Measurements from ENCODE around the gene PDE6C. TPM values are rescaled to one million over a fixed set of nuclear protein-coding genes. Genes with fewer than 3 reads are reported as not detected.

PDE6C gene
- total RNA-seq, 1 experiment from 2014 or later, result not detected

DNA sequence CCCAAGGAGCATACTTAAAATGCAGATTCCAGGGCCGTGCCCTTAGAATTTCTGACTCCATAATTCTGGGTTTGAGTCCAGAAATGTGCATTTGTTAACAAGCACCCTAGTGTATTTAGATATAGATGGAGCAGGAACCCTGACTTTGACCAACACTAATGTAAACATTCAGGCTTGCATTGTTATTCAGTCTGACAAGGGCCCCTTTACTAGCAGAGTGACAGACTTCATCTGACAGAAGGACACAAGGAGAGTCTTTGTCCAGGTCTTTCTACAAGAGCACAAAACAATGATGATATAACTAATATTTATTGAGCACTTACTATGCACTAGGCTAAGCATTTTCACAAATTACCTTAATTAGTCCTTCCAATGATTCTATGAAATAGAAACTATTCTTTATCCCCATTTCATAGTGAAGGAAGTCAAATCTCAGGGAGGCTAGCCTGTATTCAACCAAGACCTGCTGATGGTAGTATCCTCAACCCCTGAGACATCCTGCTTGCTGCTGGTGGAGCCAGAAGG lies 15.2 kb upstream of the PDE6C start:
- Histone ChIP-seq H3K4me2 (ENCODE audit: insufficient read depth, insufficient read length, low read length) (no peak overlapping the region), H4K20me1 (ENCODE audit: control insufficient read depth, insufficient read depth, insufficient read length) (no peaks in the 10 kb centered on the region), H2BK15ac (ENCODE audit: low read depth, low read length) (no peak overlapping the region), H2BK20ac (ENCODE audit: low read depth, low read length, poor library complexity, severe bottlenecking) (no peak overlapping the region), H3T11ph (ENCODE audit: low read length) (no peak overlapping the region), H3K9ac (ENCODE audit: extremely low read depth, insufficient read length, low read length) (no peak overlapping the region), H2AK5ac (ENCODE audit: insufficient read length, low read length) (no peak overlapping the region), H4K5ac (ENCODE audit: insufficient read length, low read depth, low read length) (no peak overlapping the region), H3K23ac (ENCODE audit: insufficient read length, low read depth, low read length) (no peak overlapping the region), H2BK120ac (ENCODE audit: low read depth, low read length, poor library complexity, severe bottlenecking) (no peak overlapping the region), H3K23me2 (ENCODE audit: insufficient read length, low read depth, low read length, poor library complexity, severe bottlenecking) (peaks cover 7% of the 10 kb centered on the region), H4K8ac (replicated peaks; ENCODE audit: insufficient read length, low read depth, low read length) (no peak overlapping the region), H3K18ac (ENCODE audit: insufficient read length, low read depth, low read length) (no peak overlapping the region), H3K79me1 (ENCODE audit: insufficient read depth, low read depth, low read length, poor library complexity, severe bottlenecking) (no peaks in the 10 kb centered on the region), H3K14ac (ENCODE audit: insufficient read depth, low read length) (no peak overlapping the region), H3K4me1 (ENCODE audit: insufficient read depth, low read length) (no peaks in the 10 kb centered on the region; the same call in 1 of the 2 replicates), H3K27ac (ENCODE audit: insufficient read length, low read depth, low read length) (no peak overlapping the region), H2AFZ (ENCODE audit: low read length) (no peak overlapping the region), H3K27me3 (ENCODE audit: insufficient read depth, low read length) (peaks cover 17% of the 10 kb centered on the region), H3K9me3 (ENCODE audit: control insufficient read depth, low read depth, low read length) (no peaks in the 10 kb centered on the region), H4K91ac (ENCODE audit: insufficient read length, low read depth, low read length) (no peak overlapping the region), H3K56ac (ENCODE audit: insufficient read length, low read depth, low read length) (no peak overlapping the region), H2BK12ac (ENCODE audit: insufficient read length, low read depth, low read length) (no peak overlapping the region), H3K4ac (ENCODE audit: low read depth, low read length) (no peak overlapping the region), H2BK5ac (ENCODE audit: insufficient read length, low read length) (no peak overlapping the region), H3K79me2 (ENCODE audit: insufficient read depth, low read length) (no peaks in the 10 kb centered on the region)
- Mint-ChIP-seq H3K27ac (no peak overlapping the region), H3K4me1 (peaks cover 16% of the 10 kb centered on the region in 2 experiments), H3K27me3 (ENCODE audit: low read depth) (peaks cover 53% of the 10 kb centered on the region), H3K4me3 (no peak overlapping the region), H3K36me3 (ENCODE audit: insufficient read depth in 1 of 3, low read depth in 3 of 3) (no peaks in the 10 kb centered on the region; a peak in 1 of 7 replicates), H3K9me3 (no peaks in the 10 kb centered on the region)
- TF ChIP-seq, protein P1, sequence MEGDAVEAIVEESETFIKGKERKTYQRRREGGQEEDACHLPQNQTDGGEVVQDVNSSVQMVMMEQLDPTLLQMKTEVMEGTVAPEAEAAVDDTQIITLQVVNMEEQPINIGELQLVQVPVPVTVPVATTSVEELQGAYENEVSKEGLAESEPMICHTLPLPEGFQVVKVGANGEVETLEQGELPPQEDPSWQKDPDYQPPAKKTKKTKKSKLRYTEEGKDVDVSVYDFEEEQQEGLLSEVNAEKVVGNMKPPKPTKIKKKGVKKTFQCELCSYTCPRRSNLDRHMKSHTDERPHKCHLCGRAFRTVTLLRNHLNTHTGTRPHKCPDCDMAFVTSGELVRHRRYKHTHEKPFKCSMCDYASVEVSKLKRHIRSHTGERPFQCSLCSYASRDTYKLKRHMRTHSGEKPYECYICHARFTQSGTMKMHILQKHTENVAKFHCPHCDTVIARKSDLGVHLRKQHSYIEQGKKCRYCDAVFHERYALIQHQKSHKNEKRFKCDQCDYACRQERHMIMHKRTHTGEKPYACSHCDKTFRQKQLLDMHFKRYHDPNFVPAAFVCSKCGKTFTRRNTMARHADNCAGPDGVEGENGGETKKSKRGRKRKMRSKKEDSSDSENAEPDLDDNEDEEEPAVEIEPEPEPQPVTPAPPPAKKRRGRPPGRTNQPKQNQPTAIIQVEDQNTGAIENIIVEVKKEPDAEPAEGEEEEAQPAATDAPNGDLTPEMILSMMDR (conservative IDR thresholded peaks at IDR 0.05), result no peak
- DNase-seq, result no peak
- WGBS (ENCODE audit: extremely low coverage, insufficient read length, low lambda C conversion rate), result no CpG with 5 or more reads among the region's 1 CpG

Measured in H9 (cell line).